ENCODE data around the gene FMNL1. TPM values are rescaled to one million over a fixed set of nuclear protein-coding genes. Genes with fewer than 3 reads are reported as not detected.

FMNL1 gene
- polyA plus RNA-seq, 2 of the 4 experiments (the other 2 are of a cell fraction): 8.6 to 43.9 TPM

DNA sequence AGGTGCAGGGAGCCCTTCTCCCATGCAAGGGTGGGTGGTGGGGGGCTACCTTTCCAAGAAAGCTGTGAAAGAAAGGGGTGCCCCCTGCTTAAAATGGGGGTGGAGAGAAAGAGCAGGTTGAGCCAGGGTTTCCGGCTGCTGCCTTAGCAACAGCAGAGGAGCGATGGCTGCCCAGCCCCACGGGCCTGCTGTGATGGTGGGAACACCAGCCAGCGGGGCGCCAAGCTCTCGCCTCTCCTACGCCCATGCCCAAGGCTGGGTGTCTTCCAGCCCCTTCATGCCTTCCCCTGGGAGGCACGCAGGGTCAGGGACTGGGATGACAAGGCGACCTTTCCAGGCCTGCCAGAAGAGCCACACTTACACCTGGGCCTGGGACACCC, 3.0 kb downstream of the FMNL1 start (continued):
- TF ChIP-seq, protein P1, sequence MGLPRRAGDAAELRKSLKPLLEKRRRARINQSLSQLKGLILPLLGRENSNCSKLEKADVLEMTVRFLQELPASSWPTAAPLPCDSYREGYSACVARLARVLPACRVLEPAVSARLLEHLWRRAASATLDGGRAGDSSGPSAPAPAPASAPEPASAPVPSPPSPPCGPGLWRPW (IDR thresholded peaks at IDR 0.05): no peak
- no peak for TF ChIP-seq MYC (IDR thresholded peaks at IDR 0.05; ENCODE audit: borderline replicate concordance, low read length)
- no peak for TF ChIP-seq CBX2 (IDR thresholded peaks at IDR 0.05; ENCODE audit: borderline replicate concordance, low read depth)
- no peak for TF ChIP-seq CBX8 (IDR thresholded peaks at IDR 0.05)
- no peak for TF ChIP-seq POLR2A (IDR thresholded peaks at IDR 0.05; ENCODE audit: low read length)
- no peak for TF ChIP-seq RARB (CRISPR knock-in tag; IDR thresholded peaks at IDR 0.05)

DNA sequence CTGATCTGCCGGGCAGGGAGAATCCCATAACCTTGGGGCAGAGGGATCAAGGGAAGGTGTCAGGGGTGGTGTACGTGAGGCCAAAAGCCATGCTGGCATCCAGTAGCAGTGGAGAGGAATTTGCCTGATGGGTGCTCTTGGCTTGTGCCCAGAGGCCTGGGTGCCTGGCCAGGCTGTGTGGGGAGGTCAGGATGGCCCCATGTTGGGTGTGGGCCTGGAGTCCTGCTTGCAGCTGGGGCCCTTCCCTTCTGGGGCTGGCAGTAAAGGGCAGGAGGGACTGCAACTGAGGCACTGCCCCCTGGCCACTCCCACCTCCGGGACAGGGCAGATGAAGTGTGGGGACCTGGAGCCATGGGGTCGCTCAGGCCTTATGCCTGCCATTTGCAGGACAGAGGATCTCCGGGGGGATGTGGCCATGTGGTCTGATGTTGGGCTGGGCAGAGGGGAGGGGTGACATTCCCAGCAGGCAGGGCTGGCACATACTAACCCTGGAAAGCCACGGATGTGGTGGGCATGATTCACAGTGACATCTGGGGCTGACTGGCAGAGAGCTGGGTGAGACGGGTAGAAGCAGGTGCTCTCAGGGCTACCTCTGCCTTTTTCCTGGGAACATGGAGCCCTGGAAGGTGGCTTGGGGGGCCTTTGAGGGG, 3.5 kb downstream of the FMNL1 start:
- H3K4me2 ChIP-seq: peak overlapping the region; percentile 92
- ChIA-PET POLR2A (interaction anchor here (0.7 to 1.7 kb wide), 5 partner anchors 62 to 95 kb away, joined by 3 to 21 read pairs (median 3); partner anchors contain the start of genes HEXIM1 and MAP3K14), CTCF (interaction anchor here (0.9 to 52.3 kb wide), 14 partner anchors 10 to 202 kb away, joined by 3 to 2147 read pairs (median 6); partner anchors contain the start of genes ACBD4, HEXIM1, HEXIM2 and PLCD3)
- WGBS (ENCODE audit: missing lambda C conversion rate): 53% methylated on average over 6 of the region's 7 CpGs
- no peaks in the 10 kb centered on the region for H3K9me3 ChIP-seq
- DNase-seq (ENCODE audit: low read depth in 1 of 2, low spot score in 1 of 2) (peak in 1 of 2 experiments; percentile 20), ATAC-seq (no peak), FAIRE-seq (no peak)
- peaks cover 83% of the 10 kb centered on the region for H3K4me1 ChIP-seq
- no peak for TF ChIP-seq BHLHE40 (IDR thresholded peaks at IDR 0.05; ENCODE audit: low read depth, low read length)
- TF ChIP-seq, protein P2, sequence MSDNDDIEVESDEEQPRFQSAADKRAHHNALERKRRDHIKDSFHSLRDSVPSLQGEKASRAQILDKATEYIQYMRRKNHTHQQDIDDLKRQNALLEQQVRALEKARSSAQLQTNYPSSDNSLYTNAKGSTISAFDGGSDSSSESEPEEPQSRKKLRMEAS (IDR thresholded peaks at IDR 0.05): peak; percentile 22; the same call in 1 of the 2 replicates
- TF ChIP-seq NFE2L2 (conservative IDR thresholded peaks at IDR 0.05; ENCODE audit: low read length): no peak
- TF ChIP-seq, protein P3, sequence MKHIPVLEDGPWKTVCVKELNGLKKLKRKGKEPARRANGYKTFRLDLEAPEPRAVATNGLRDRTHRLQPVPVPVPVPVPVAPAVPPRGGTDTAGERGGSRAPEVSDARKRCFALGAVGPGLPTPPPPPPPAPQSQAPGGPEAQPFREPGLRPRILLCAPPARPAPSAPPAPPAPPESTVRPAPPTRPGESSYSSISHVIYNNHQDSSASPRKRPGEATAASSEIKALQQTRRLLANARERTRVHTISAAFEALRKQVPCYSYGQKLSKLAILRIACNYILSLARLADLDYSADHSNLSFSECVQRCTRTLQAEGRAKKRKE (CRISPR knock-in tag; IDR thresholded peaks at IDR 0.05; ENCODE audit: low read depth): no peak
- TF ChIP-seq EP300 (IDR thresholded peaks at IDR 0.05): no peak
- TF ChIP-seq, protein P4, sequence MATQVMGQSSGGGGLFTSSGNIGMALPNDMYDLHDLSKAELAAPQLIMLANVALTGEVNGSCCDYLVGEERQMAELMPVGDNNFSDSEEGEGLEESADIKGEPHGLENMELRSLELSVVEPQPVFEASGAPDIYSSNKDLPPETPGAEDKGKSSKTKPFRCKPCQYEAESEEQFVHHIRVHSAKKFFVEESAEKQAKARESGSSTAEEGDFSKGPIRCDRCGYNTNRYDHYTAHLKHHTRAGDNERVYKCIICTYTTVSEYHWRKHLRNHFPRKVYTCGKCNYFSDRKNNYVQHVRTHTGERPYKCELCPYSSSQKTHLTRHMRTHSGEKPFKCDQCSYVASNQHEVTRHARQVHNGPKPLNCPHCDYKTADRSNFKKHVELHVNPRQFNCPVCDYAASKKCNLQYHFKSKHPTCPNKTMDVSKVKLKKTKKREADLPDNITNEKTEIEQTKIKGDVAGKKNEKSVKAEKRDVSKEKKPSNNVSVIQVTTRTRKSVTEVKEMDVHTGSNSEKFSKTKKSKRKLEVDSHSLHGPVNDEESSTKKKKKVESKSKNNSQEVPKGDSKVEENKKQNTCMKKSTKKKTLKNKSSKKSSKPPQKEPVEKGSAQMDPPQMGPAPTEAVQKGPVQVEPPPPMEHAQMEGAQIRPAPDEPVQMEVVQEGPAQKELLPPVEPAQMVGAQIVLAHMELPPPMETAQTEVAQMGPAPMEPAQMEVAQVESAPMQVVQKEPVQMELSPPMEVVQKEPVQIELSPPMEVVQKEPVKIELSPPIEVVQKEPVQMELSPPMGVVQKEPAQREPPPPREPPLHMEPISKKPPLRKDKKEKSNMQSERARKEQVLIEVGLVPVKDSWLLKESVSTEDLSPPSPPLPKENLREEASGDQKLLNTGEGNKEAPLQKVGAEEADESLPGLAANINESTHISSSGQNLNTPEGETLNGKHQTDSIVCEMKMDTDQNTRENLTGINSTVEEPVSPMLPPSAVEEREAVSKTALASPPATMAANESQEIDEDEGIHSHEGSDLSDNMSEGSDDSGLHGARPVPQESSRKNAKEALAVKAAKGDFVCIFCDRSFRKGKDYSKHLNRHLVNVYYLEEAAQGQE (IDR thresholded peaks at IDR 0.05): no peak
- no peak for TF ChIP-seq FOSL2 (IDR thresholded peaks at IDR 0.05)
- peak; percentile 24; the same call in 1 of the 2 replicates for TF ChIP-seq FOSL2 (CRISPR knock-in tag; IDR thresholded peaks at IDR 0.05)
- H3K27ac ChIP-seq: peak overlapping the region; percentile 97
- no peak overlapping the region for H3K4me3 ChIP-seq

DNA sequence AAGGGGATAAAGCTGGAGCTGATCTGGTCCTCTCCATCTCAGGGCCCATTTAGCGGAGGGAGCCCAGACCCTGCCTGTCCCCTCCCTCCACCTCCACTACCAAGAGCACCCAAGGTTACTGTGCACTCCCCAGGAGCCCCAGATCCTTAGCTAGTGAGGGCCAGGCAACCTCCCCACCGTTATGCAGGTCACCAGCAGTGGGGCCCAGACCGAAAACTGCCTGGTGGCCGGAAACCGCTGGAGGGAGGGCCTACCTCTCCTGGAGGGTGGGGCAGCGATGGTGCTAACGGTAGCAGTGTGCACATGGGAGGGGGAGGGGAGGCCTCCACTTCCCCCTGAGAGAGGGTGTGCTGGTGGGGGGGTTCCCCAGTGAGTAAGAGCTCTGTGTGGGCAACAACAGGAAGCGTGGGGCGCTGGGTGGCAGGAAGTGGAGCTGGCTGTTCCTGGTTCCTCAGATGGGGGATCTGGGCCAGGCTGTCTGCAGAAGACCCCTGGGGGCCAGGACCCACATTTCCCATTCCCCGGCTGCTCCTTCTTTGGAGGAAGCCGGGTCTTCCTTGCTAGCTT, 4.4 kb downstream of the FMNL1 start:
- POLR2A ChIA-PET: interaction anchor here (0.7 to 1.7 kb wide), 7 partner anchors 9 to 94 kb away, joined by 3 to 21 read pairs (median 3); partner anchors contain the start of genes HEXIM1 and MAP3K14
- H3K4me2 ChIP-seq: peak overlapping the region; percentile 92
- CTCF ChIA-PET: interaction anchor here (0.7 to 52.3 kb wide), 18 partner anchors 11 to 626 kb away, joined by 3 to 2147 read pairs (median 5); partner anchors contain the start of genes ACBD4, HEXIM1, HEXIM2 and PLCD3
- DNase-seq (ENCODE audit: low read depth in 1 of 2, low spot score in 1 of 2) (peak in 1 of 2 experiments; percentile 40), FAIRE-seq (no peak), ATAC-seq (no peak)
- peaks cover 83% of the 10 kb centered on the region for H3K4me1 ChIP-seq
- no peak overlapping the region for H3K4me3 ChIP-seq
- 56% methylated on average over 6 of the region's 11 CpGs for WGBS (ENCODE audit: missing lambda C conversion rate)
- H3K9me3 ChIP-seq: no peaks in the 10 kb centered on the region
- no peak for TF ChIP-seq CHD4 (IDR thresholded peaks at IDR 0.05; ENCODE audit: borderline replicate concordance)
- TF ChIP-seq, protein P2 (IDR thresholded peaks at IDR 0.05): peak; percentile 56
- H3K27ac ChIP-seq: peak overlapping the region; percentile 97
